Endothelial cell (in vitro differentiated cells): ENCODE results near the gene ALOX5. TPM values are rescaled to one million over a fixed set of nuclear protein-coding genes. Genes with fewer than 3 reads are reported as not detected.
"Not testable (repeated sequence)": the region's sequence is repeated elsewhere in the genome, so short reads cannot be mapped to it uniquely, and the experiment has no call there.

Experiments used
- DNase-seq: peaks from one replicate; pipeline ENCODE4 v3.0.0; 2021; ENCODE audit warnings: low spot score
- H3K27ac Mint-ChIP-seq: one replicate; pipeline ENCODE4 v1.8.0; 2021; ENCODE audit warnings: mixed read lengths, inconsistent platforms; ENCODE audit not compliant: unreplicated experiment
- H3K27me3 Mint-ChIP-seq: one replicate; pipeline ENCODE4 v1.8.0; 2021; ENCODE audit warnings: mild to moderate bottlenecking, moderate library complexity, mixed read lengths, inconsistent platforms; ENCODE audit not compliant: unreplicated experiment
- H3K36me3 Mint-ChIP-seq: one replicate; pipeline ENCODE4 v1.8.0; 2021; ENCODE audit warnings: mild to moderate bottlenecking, low read depth, mixed read lengths, inconsistent platforms; ENCODE audit not compliant: unreplicated experiment
- H3K4me1 Mint-ChIP-seq: one replicate; pipeline ENCODE4 v1.8.0; 2021; ENCODE audit warnings: mild to moderate bottlenecking, mixed read lengths, inconsistent platforms; ENCODE audit not compliant: unreplicated experiment
- H3K4me3 Mint-ChIP-seq: one replicate; pipeline ENCODE4 v1.8.0; 2021; ENCODE audit warnings: mild to moderate bottlenecking, mixed read lengths, inconsistent platforms; ENCODE audit not compliant: unreplicated experiment
- H3K9me3 Mint-ChIP-seq: one replicate; pipeline ENCODE4 v1.8.0; 2021; ENCODE audit warnings: mixed read lengths, inconsistent platforms; ENCODE audit not compliant: unreplicated experiment
- total RNA-seq: library from RNA; stranded (reverse); fragmentation: NEBNext Ultra II Directional; extraction: Animal tissue kit (Norgen Biotek cat#: 25700); gene quantifications from one replicate; pipeline ENCODE4 v1.2.1, GENCODE V29; 2021; ENCODE audit not compliant: unreplicated experiment
- TF ChIP-seq, protein P1 (sequence below): fragments of 200-600 bp; sonication (generic); IDR thresholded peaks from one replicate; pipeline ENCODE4 v1.5.0; 2021; ENCODE audit warnings: antibody characterized with exemption; ENCODE audit not compliant: unreplicated experiment

The ALOX5 gene
- total RNA-seq, 1 donor from 2014 or later, result 0.18 TPM

- Mint-ChIP-seq H3K4me1 (peaks cover 30% of the 10 kb centered on the region), H3K27me3 (peaks cover 6% of the 10 kb centered on the region), H3K4me3 (no peak overlapping the region), H3K27ac (no peak overlapping the region), H3K9me3 (no peaks in the 10 kb centered on the region), H3K36me3 (no peaks in the 10 kb centered on the region)
- TF ChIP-seq, protein P1, sequence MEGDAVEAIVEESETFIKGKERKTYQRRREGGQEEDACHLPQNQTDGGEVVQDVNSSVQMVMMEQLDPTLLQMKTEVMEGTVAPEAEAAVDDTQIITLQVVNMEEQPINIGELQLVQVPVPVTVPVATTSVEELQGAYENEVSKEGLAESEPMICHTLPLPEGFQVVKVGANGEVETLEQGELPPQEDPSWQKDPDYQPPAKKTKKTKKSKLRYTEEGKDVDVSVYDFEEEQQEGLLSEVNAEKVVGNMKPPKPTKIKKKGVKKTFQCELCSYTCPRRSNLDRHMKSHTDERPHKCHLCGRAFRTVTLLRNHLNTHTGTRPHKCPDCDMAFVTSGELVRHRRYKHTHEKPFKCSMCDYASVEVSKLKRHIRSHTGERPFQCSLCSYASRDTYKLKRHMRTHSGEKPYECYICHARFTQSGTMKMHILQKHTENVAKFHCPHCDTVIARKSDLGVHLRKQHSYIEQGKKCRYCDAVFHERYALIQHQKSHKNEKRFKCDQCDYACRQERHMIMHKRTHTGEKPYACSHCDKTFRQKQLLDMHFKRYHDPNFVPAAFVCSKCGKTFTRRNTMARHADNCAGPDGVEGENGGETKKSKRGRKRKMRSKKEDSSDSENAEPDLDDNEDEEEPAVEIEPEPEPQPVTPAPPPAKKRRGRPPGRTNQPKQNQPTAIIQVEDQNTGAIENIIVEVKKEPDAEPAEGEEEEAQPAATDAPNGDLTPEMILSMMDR, result no peak
- DNase-seq, result no peak
Observed at GRCh38 chr10:45471531-45472310, 97.7 kb downstream of the ALOX5 start.

GRCh38 chr10:45473126-45473525, 99.1 kb downstream of the ALOX5 start:
- Mint-ChIP-seq H3K27me3 (peaks cover 4% of the 10 kb centered on the region), H3K4me3 (no peak overlapping the region), H3K36me3 (no peaks in the 10 kb centered on the region), H3K9me3 (no peaks in the 10 kb centered on the region), H3K4me1 (peaks cover 26% of the 10 kb centered on the region), H3K27ac (no peak overlapping the region)
- DNase-seq, result no peak
- TF ChIP-seq, protein P1, result no peak

DNA sequence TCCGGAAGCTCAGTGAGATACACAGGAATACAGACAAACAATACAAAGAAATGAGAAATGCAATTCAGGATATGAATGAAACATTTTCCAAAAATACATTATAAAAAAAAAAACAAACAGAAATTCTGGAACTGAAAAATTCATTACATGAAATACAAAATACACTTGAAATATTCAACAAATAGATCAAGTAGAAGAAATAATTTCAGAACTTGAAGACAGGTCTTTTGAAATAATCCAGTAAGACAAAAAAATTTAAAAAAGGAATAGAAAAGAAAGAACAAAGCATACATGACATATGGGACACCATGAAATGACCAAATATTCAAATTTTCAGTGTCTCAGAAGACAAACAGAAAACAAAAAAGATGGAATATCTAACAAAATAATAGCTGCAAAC, 102.5 kb downstream of the ALOX5 start:
- Mint-ChIP-seq H3K4me1 (peaks cover 9% of the 10 kb centered on the region), H3K27ac (no peak overlapping the region)
- TF ChIP-seq, protein P1, result no peak

GRCh38 chr10:45480294-45480693, 106.3 kb downstream of the ALOX5 start:
- TF ChIP-seq, protein P1, result no peak
- H3K36me3 Mint-ChIP-seq, result peaks cover 25% of the 10 kb centered on the region
- peaks cover 8% of the 10 kb centered on the region for H3K27me3 Mint-ChIP-seq
- peak overlapping the region; percentile 47 for H3K4me3 Mint-ChIP-seq
- no peak for DNase-seq
- H3K4me1 Mint-ChIP-seq, result no peaks in the 10 kb centered on the region
- H3K27ac Mint-ChIP-seq, result no peak overlapping the region
- no peaks in the 10 kb centered on the region for H3K9me3 Mint-ChIP-seq

More for the DNA sequence above, 102.5 kb downstream of the ALOX5 start:
- Mint-ChIP-seq H3K9me3 (no peaks in the 10 kb centered on the region), H3K36me3 (peaks cover 19% of the 10 kb centered on the region), H3K4me3 (no peak overlapping the region), H3K27me3 (peaks cover 8% of the 10 kb centered on the region)
- no peak for DNase-seq

GRCh38 chr10:45481100-45481499, 107.1 kb downstream of the ALOX5 start:
- H3K27me3 Mint-ChIP-seq, DNase-seq, H3K9me3 Mint-ChIP-seq, H3K27ac Mint-ChIP-seq, H3K4me1 Mint-ChIP-seq, H3K4me3 Mint-ChIP-seq: not testable (repeated sequence)
- H3K36me3 Mint-ChIP-seq, result peaks cover 25% of the 10 kb centered on the region
